HepG2 (cell line): ENCODE data around the gene KLHL30. TPM values are rescaled to one million over a fixed set of nuclear protein-coding genes. Genes with fewer than 3 reads are reported as not detected.
A peak's percentile ranks its signal among the peaks of the same experiment; 100 is the strongest.

Experiments
- ATAC-seq: fragments of 200-7000 bp; cut with Tn5 transposase; 3 replicates; pipeline ENCODE4 v1.9.1; 2020; ENCODE audit warnings: mild to moderate bottlenecking, moderate library complexity
- BruUV-seq: library from RNA; stranded (reverse); fragments of 400-500 nt; replicated peaks from 2 replicates; lab custom pipeline; 2021; lab: Mats Ljungman, UMichigan
- CTCF ChIA-PET: fragments of 300-600 bp; formaldehyde crosslinking; extraction: SDS; loops from one replicate; lab custom pipeline; 2021; ENCODE audit warnings: low total read pairs, inconsistent platforms, low intra/inter-chr PET ratio; lab: Yijun Ruan, JAX
- POLR2A ChIA-PET: fragments of 350-600 bp; sonication (Branson Sonifier 250); formaldehyde crosslinking; loops from one replicate; lab custom pipeline; 2020; ENCODE audit warnings: antibody characterized with exemption, inconsistent platforms; lab: Yijun Ruan, JAX
- DNase-seq: peaks from one replicate; pipeline ENCODE4 v3.0.0-alpha.2; 2015; ENCODE audit warnings: low spot score
- FAIRE-seq: peaks from 3 replicates; lab custom pipeline; 2011; peaks lifted over from hg19 to GRCh38; lab: Jason Lieb, UNC
- H2AFZ ChIP-seq: one replicate; pipeline ENCODE4 v1.6.1; 2011; ENCODE audit warnings: low read length, inconsistent platforms
- H3K27ac ChIP-seq: fragments of 300-600 bp; 3 replicates; pipeline ENCODE4 v1.8.0; 2011; ENCODE audit warnings: mixed run types, mild to moderate bottlenecking, mixed read lengths, low read length, inconsistent platforms; ENCODE audit not compliant: insufficient read depth; ENCODE audit errors: extremely low read length
- H3K27me3 ChIP-seq, 2 experiments: fragments of 200-600 bp in 1 of 2; 2 replicates in 1 of 2; 3 replicates in 1 of 2; pipeline versions ENCODE4 v1.6.0 to v1.8.0; 2011; ENCODE audit warnings: low read length in 2 of 2, mild to moderate bottlenecking in 2 of 2, moderate library complexity in 2 of 2, inconsistent platforms in 1 of 2; ENCODE audit not compliant: insufficient read depth in 2 of 2, control insufficient read depth in 1 of 2
- H3K36me3 ChIP-seq, 2 experiments: fragments of 200-600 bp in 1 of 2; replicated peaks in 1 of 2; 2 replicates in 1 of 2; 3 replicates in 1 of 2; pipeline versions ENCODE4 v1.5.1 to v1.8.0; 2011; ENCODE audit warnings: low read length in 2 of 2, inconsistent platforms in 1 of 2; ENCODE audit not compliant: insufficient read depth in 2 of 2, control insufficient read depth in 1 of 2
- H3K4me1 ChIP-seq: 2 replicates; pipeline ENCODE4 v1.5.1; 2012; ENCODE audit warnings: low read length, inconsistent platforms; ENCODE audit not compliant: insufficient read depth
- H3K4me2 ChIP-seq: 2 replicates; pipeline ENCODE4 v1.6.0; 2011; ENCODE audit warnings: low read depth, low read length, inconsistent platforms
- H3K4me3 ChIP-seq, 3 experiments: fragments of 200-600 bp in 1 of 3; sonication (generic), shearing (Covaris generic) in 1 of 3; replicated peaks in 1 of 3; 2 replicates each; pipeline ENCODE4 v1.5.1; 2011 to 2016; ENCODE audit warnings: low read length in 3 of 3, inconsistent platforms in 2 of 3, low read depth in 2 of 3, mild to moderate bottlenecking in 2 of 3, control low read depth in 1 of 3, mixed read lengths in 1 of 3; ENCODE audit not compliant: insufficient read depth in 1 of 3
- H3K79me2 ChIP-seq: one replicate; pipeline ENCODE4 v1.6.1; 2011; ENCODE audit warnings: low read length, inconsistent platforms; ENCODE audit not compliant: insufficient read depth
- H3K9ac ChIP-seq: 2 replicates; pipeline ENCODE4 v1.6.0; 2011; ENCODE audit warnings: mild to moderate bottlenecking, low read depth, low read length, inconsistent platforms; ENCODE audit not compliant: insufficient read depth
- H3K9me3 ChIP-seq: 2 replicates; pipeline ENCODE4 v1.5.1; 2012; ENCODE audit warnings: mild to moderate bottlenecking, low read length
- H4K20me1 ChIP-seq: 2 replicates; pipeline ENCODE4 v1.6.0; 2011; ENCODE audit warnings: inconsistent platforms, mild to moderate bottlenecking, low read length, moderate library complexity; ENCODE audit not compliant: insufficient read depth
- MATR3 ChIP-seq: sonication (generic); formaldehyde crosslinking; IDR thresholded peaks from 2 replicates; pipeline ENCODE4 v1.4.0; 2020; ENCODE audit warnings: missing genetic modification reagents
- MIER2 ChIP-seq: IDR thresholded peaks from 2 replicates; pipeline ENCODE4 v1.6.1; 2016; ENCODE audit warnings: missing biosample characterization, missing genetic modification reagents
- TSC22D2 ChIP-seq: sonication (generic); formaldehyde crosslinking; IDR thresholded peaks from 2 replicates; pipeline ENCODE4 v1.5.1; 2020; ENCODE audit warnings: missing genetic modification reagents, mild to moderate bottlenecking, borderline replicate concordance
- ZNF101 ChIP-seq: sonication (generic); formaldehyde crosslinking; IDR thresholded peaks from 2 replicates; pipeline ENCODE4 v1.4.0; 2020; ENCODE audit warnings: mild to moderate bottlenecking, low read depth, missing genetic modification reagents, borderline replicate concordance
- ZNF263 ChIP-seq: sonication (generic); formaldehyde crosslinking; IDR thresholded peaks from 2 replicates; pipeline ENCODE4 v1.4.0; 2020; ENCODE audit warnings: missing genetic modification reagents
- WGBS: methylation state at CpG from one replicate; pipeline ENCODE4 v1.1.6; 2017; ENCODE audit warnings: low lambda C conversion rate; 5-methylcytosine and 5-hydroxymethylcytosine counted together
- in situ Hi-C: cut with HindIII; loops from 2 replicates; pipeline ENCODE4 v1.10.0; 2017; ENCODE audit warnings: low pct_unique_long_range_greater_than_20kb; ENCODE audit not compliant: extremely low pct_ligation_motif_present
- intact Hi-C: fragments of 100-400 bp; cut with micrococcal nuclease; formaldehyde crosslinking; loops from one replicate; pipeline ENCODE4 v1.10.0; 2022; ENCODE audit not compliant: unreplicated experiment
- polyA plus RNA-seq, 8 experiments: library from polyadenylated mRNA; depleted of rRNA in 3 of 8; stranded (reverse) in 7 of 8; unstranded in 1 of 8; fragments of >200 nt; fragmentation: Illumina TruSeq in 4 of 8; extraction: Trizol in 4 of 8; gene quantifications; 2 replicates each; pipeline versions ENCODE4 v1.2.1 to v1.2.3, GENCODE V29; 2011 to 2016; ENCODE audit warnings: low read depth in 4 of 8, missing spikeins in 1 of 8, mixed read lengths in 1 of 8; ENCODE audit not compliant: insufficient read depth in 1 of 8
- total RNA-seq, 5 experiments: library from RNA; depleted of rRNA; stranded (reverse); fragments of >200 nt; fragmentation: Illumina TruSeq; extraction: Trizol; gene quantifications; 2 replicates each; pipeline ENCODE4 v1.2.3, GENCODE V29; 2016; ENCODE audit warnings: low read depth in 1 of 5
- TF ChIP-seq, protein P1 (sequence below): sonication (generic); formaldehyde crosslinking; IDR thresholded peaks from 2 replicates; pipeline ENCODE4 v1.9.0; 2022; ENCODE audit warnings: low read depth, missing genetic modification reagents
- TF ChIP-seq, protein P2 (sequence below): sonication (generic); formaldehyde crosslinking; IDR thresholded peaks from 2 replicates; pipeline ENCODE4 v1.5.0; 2020; ENCODE audit warnings: mild to moderate bottlenecking, missing genetic modification reagents, borderline replicate concordance
- TF ChIP-seq, protein P3 (sequence below): sonication (generic); formaldehyde crosslinking; IDR thresholded peaks from 2 replicates; pipeline ENCODE4 v1.4.0; 2020; ENCODE audit warnings: missing genetic modification reagents, borderline replicate concordance
- TF ChIP-seq, protein P4 (sequence below): sonication (generic); formaldehyde crosslinking; IDR thresholded peaks from 2 replicates; pipeline ENCODE4 v1.4.0; 2020; ENCODE audit warnings: missing genetic modification reagents; ENCODE audit errors: not compliant biosample characterization
- TF ChIP-seq, protein P5 (sequence below): sonication (generic); formaldehyde crosslinking; IDR thresholded peaks from 2 replicates; pipeline ENCODE4 v1.8.0; 2022; ENCODE audit warnings: missing genetic modification reagents, mild to moderate bottlenecking, borderline replicate concordance

Gene KLHL30
- total and polyA plus RNA-seq, 2 of the 13 experiments (the other 11 are each of a cell fraction or from before 2014, with no cell fraction given), result 0.05 TPM; not detected in 1

DNA sequence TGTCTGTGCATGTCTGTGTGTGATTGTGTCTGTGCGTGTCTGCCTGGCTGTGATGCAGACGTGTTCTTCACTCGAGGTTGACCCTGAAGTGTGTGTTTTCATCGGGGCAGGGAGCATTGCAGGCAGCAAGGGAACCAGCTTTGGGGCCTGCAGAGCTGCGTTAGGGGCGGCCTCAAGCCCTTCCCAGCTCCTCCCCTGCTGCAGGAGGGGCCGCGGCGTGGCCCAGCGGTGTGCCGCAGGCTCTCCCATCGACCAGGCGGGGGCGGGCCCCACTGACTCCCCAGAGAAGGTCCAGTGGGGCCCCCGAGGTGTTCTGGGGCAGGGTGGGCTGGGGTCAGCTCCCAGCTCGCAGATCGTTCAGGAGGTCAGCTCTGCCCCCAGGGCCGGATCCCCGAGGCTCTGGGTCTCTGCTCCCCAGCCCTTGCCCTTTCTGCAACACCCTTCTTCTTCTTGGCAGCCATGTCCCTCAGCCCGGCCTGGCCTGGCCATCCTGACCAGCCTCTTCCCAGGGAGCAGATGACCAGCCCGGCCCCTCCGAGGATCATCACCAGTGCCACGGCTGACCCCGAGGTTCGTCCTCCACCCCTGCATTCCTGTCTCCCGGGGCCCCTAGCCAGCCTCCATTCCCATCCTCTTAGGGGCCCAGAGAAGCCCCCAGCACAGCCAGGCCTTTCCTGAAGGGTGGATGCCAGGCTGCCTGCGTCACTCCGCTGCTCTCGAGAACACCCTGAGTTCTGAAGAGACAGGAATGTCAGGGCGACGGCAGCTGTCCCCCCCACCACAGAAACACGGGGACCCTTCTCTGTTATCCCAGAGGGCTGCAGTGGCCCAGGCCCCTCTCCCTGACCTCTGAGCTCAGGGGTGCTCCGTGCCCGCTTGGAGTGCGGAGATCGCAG lies 11.1 kb upstream of the KLHL30 start:
- ChIA-PET POLR2A (interaction anchor here (0.6 to 1.0 kb wide), 4 partner anchors 10 to 67 kb away, joined by 3 to 5 read pairs (median 3); partner anchors contain the start of gene SCLY), CTCF (no interaction called here)
- ATAC-seq (peak; percentile 79), FAIRE-seq (no peak), DNase-seq (peak; percentile 39)
- Histone ChIP-seq H4K20me1 (no peaks in the 10 kb centered on the region), H3K4me2 (peak overlapping the region; percentile 82), H3K9ac (peak overlapping the region; percentile 43; the same call in 1 of the 2 replicates), H3K36me3 (no peaks in the 10 kb centered on the region), H2AFZ (no peak overlapping the region), H3K4me1 (peaks cover 9% of the 10 kb centered on the region), H3K4me3 (peak overlapping the region in 2 of 3 experiments; percentile 24 to 62; a peak in 4 of 6 replicates), H3K27ac (no peak overlapping the region), H3K9me3 (no peaks in the 10 kb centered on the region), H3K27me3 (peaks cover 3 to 24% of the 10 kb centered on the region in 2 experiments), H3K79me2 (no peaks in the 10 kb centered on the region)
- in situ Hi-C loops (no loop called here), intact Hi-C loops (no loop called here)
- BruUV-seq, result no TSS peak
- WGBS, result 21% methylated on average over 28 of the region's 36 CpGs
- TF ChIP-seq MIER2 (no peak), MATR3 (CRISPR knock-in tag) (no peak), ZNF263 (0 out of 2 replicates have a peak, but pooled peaks have one; percentile 26), ZNF101 (CRISPR knock-in tag) (no peak), TSC22D2 (CRISPR knock-in tag) (peak; percentile 62; the same call in 1 of the 2 replicates)
- TF ChIP-seq, protein P1, sequence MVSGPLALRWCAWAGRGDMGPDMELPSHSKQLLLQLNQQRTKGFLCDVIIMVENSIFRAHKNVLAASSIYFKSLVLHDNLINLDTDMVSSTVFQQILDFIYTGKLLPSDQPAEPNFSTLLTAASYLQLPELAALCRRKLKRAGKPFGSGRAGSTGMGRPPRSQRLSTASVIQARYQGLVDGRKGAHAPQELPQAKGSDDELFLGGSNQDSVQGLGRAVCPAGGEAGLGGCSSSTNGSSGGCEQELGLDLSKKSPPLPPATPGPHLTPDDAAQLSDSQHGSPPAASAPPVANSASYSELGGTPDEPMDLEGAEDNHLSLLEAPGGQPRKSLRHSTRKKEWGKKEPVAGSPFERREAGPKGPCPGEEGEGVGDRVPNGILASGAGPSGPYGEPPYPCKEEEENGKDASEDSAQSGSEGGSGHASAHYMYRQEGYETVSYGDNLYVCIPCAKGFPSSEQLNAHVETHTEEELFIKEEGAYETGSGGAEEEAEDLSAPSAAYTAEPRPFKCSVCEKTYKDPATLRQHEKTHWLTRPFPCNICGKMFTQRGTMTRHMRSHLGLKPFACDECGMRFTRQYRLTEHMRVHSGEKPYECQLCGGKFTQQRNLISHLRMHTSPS (CRISPR knock-in tag), result no peak
- TF ChIP-seq, protein P2, sequence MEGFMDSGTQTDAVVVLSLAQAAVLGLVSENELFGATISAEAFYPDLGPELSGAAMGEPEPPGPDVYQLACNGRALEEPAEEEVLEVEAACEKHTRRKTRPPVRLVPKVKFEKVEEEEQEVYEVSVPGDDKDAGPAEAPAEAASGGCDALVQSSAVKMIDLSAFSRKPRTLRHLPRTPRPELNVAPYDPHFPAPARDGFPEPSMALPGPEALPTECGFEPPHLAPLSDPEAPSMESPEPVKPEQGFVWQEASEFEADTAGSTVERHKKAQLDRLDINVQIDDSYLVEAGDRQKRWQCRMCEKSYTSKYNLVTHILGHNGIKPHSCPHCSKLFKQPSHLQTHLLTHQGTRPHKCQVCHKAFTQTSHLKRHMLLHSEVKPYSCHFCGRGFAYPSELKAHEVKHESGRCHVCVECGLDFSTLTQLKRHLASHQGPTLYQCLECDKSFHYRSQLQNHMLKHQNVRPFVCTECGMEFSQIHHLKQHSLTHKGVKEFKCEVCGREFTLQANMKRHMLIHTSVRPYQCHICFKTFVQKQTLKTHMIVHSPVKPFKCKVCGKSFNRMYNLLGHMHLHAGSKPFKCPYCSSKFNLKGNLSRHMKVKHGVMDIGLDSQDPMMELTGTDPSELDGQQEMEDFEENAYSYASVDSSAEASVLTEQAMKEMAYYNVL (CRISPR knock-in tag), result no peak
- TF ChIP-seq, protein P3, sequence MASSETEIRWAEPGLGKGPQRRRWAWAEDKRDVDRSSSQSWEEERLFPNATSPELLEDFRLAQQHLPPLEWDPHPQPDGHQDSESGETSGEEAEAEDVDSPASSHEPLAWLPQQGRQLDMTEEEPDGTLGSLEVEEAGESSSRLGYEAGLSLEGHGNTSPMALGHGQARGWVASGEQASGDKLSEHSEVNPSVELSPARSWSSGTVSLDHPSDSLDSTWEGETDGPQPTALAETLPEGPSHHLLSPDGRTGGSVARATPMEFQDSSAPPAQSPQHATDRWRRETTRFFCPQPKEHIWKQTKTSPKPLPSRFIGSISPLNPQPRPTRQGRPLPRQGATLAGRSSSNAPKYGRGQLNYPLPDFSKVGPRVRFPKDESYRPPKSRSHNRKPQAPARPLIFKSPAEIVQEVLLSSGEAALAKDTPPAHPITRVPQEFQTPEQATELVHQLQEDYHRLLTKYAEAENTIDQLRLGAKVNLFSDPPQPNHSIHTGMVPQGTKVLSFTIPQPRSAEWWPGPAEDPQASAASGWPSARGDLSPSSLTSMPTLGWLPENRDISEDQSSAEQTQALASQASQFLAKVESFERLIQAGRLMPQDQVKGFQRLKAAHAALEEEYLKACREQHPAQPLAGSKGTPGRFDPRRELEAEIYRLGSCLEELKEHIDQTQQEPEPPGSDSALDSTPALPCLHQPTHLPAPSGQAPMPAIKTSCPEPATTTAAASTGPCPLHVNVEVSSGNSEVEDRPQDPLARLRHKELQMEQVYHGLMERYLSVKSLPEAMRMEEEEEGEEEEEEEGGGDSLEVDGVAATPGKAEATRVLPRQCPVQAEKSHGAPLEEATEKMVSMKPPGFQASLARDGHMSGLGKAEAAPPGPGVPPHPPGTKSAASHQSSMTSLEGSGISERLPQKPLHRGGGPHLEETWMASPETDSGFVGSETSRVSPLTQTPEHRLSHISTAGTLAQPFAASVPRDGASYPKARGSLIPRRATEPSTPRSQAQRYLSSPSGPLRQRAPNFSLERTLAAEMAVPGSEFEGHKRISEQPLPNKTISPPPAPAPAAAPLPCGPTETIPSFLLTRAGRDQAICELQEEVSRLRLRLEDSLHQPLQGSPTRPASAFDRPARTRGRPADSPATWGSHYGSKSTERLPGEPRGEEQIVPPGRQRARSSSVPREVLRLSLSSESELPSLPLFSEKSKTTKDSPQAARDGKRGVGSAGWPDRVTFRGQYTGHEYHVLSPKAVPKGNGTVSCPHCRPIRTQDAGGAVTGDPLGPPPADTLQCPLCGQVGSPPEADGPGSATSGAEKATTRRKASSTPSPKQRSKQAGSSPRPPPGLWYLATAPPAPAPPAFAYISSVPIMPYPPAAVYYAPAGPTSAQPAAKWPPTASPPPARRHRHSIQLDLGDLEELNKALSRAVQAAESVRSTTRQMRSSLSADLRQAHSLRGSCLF (CRISPR knock-in tag), result no peak
- TF ChIP-seq, protein P4, sequence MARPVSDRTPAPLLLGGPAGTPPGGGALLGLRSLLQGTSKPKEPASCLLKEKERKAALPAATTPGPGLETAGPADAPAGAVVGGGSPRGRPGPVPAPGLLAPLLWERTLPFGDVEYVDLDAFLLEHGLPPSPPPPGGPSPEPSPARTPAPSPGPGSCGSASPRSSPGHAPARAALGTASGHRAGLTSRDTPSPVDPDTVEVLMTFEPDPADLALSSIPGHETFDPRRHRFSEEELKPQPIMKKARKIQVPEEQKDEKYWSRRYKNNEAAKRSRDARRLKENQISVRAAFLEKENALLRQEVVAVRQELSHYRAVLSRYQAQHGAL (CRISPR knock-in tag), result no peak
- TF ChIP-seq, protein P5, sequence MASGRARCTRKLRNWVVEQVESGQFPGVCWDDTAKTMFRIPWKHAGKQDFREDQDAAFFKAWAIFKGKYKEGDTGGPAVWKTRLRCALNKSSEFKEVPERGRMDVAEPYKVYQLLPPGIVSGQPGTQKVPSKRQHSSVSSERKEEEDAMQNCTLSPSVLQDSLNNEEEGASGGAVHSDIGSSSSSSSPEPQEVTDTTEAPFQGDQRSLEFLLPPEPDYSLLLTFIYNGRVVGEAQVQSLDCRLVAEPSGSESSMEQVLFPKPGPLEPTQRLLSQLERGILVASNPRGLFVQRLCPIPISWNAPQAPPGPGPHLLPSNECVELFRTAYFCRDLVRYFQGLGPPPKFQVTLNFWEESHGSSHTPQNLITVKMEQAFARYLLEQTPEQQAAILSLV (CRISPR knock-in tag), result no peak
